Measurements from ENCODE around the gene C1orf174.

C1orf174 gene

DNA sequence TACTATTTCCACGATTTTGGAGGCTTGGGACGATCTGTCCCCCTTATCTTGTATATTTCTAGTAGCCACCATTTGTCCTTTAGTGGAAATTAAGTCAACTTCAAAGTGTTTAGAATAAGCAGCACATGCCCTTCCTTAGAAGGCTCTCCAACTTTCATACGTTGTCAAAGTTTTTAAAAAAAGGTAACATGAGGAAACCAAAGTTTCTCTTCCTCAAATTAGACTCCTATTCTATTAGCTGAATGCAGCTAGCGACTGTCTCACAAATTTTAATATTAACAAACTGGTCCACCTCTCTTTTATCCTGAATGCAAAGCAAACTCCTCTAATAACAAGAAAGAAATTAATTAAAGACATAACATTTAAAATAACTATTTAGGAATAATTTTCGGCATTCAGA is 6.9 kb downstream of the C1orf174 start:
- TF ChIP-seq TEAD4 (IDR thresholded peaks at IDR 0.05) (no peak), CREB1 (IDR thresholded peaks at IDR 0.05; ENCODE audit: low read depth) (no peak), TAF1 (IDR thresholded peaks at IDR 0.05; ENCODE audit: low read depth) (no peak), CEBPB (IDR thresholded peaks at IDR 0.05) (no peak), RAD21 (IDR thresholded peaks at IDR 0.05; ENCODE audit: low read depth) (no peak), EP300 (IDR thresholded peaks at IDR 0.05; ENCODE audit: borderline replicate concordance) (no peak), TCF12 (IDR thresholded peaks at IDR 0.05; ENCODE audit: low read depth) (no peak), ZBTB7A (IDR thresholded peaks at IDR 0.05; ENCODE audit: low read depth) (no peak), FOXM1 (IDR thresholded peaks at IDR 0.05; ENCODE audit: borderline replicate concordance, low read depth) (no peak), NFIC (IDR thresholded peaks at IDR 0.05) (no peak), REST (IDR thresholded peaks at IDR 0.05; ENCODE audit: low read depth) (no peak), EGR1 (IDR thresholded peaks at IDR 0.05) (no peak), YY1 (IDR thresholded peaks at IDR 0.05; ENCODE audit: low read depth) (no peak)
- TF ChIP-seq, protein P1, sequence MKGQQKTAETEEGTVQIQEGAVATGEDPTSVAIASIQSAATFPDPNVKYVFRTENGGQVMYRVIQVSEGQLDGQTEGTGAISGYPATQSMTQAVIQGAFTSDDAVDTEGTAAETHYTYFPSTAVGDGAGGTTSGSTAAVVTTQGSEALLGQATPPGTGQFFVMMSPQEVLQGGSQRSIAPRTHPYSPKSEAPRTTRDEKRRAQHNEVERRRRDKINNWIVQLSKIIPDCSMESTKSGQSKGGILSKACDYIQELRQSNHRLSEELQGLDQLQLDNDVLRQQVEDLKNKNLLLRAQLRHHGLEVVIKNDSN (IDR thresholded peaks at IDR 0.05) = no peak
- TF ChIP-seq, protein P2, sequence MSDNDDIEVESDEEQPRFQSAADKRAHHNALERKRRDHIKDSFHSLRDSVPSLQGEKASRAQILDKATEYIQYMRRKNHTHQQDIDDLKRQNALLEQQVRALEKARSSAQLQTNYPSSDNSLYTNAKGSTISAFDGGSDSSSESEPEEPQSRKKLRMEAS (IDR thresholded peaks at IDR 0.05) = no peak

- TF ChIP-seq, protein P1 (IDR thresholded peaks at IDR 0.05) = no peak
- TF ChIP-seq REST (IDR thresholded peaks at IDR 0.05; ENCODE audit: low read depth) (no peak), YY1 (IDR thresholded peaks at IDR 0.05; ENCODE audit: low read depth) (no peak), EGR1 (IDR thresholded peaks at IDR 0.05) (no peak), ZBTB7A (IDR thresholded peaks at IDR 0.05; ENCODE audit: low read depth) (no peak), RAD21 (IDR thresholded peaks at IDR 0.05; ENCODE audit: low read depth) (no peak)
- TF ChIP-seq, protein P2 (IDR thresholded peaks at IDR 0.05) = no peak
These were observed 7.3 kb downstream of the C1orf174 start for GRCh38 chr1:3892748-3893147.

DNA sequence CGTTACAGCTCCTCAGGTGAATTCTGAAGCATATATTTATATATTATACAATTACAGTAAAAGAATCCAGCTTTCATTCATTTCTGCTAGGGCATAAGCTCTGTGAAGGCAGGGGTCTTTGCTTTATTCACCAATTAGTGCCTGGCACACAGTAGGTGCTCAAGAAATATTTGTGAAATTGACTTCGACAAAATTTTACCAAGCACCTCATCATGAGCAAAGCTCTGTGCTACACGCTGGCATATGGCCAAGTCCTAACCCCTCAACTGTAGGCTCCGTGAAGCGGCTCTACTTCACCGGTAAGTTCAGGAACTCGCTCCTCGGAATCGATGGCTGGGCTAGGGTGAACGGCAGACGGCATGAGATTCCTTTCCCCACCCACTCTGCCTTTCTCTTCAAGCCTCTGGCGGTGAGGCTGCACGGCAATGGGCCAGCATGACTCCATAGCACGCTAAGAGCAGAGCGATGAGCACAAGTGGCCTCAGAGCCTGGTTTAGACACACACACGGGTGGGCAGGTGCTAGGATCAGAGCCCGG is 8.7 kb downstream of the C1orf174 start:
- 0 out of 2 replicates have a peak, but pooled peaks have one; percentile 13 for TF ChIP-seq NFIC (IDR thresholded peaks at IDR 0.05)
- TF ChIP-seq, protein P1 (IDR thresholded peaks at IDR 0.05) = no peak

GRCh38 chr1:3890389-3891328 is 9.4 kb downstream of the C1orf174 start:
- TF ChIP-seq REST (IDR thresholded peaks at IDR 0.05; ENCODE audit: low read depth) (no peak), TAF1 (IDR thresholded peaks at IDR 0.05; ENCODE audit: low read depth) (no peak), RAD21 (IDR thresholded peaks at IDR 0.05; ENCODE audit: low read depth) (no peak), NFIC (IDR thresholded peaks at IDR 0.05) (no peak), CREB1 (IDR thresholded peaks at IDR 0.05; ENCODE audit: low read depth) (no peak), TEAD4 (IDR thresholded peaks at IDR 0.05) (no peak), ZBTB7A (IDR thresholded peaks at IDR 0.05; ENCODE audit: low read depth) (no peak), EP300 (IDR thresholded peaks at IDR 0.05; ENCODE audit: borderline replicate concordance) (no peak), EGR1 (IDR thresholded peaks at IDR 0.05) (no peak), CEBPB (IDR thresholded peaks at IDR 0.05) (no peak), FOXM1 (IDR thresholded peaks at IDR 0.05; ENCODE audit: borderline replicate concordance, low read depth) (no peak), TCF12 (IDR thresholded peaks at IDR 0.05; ENCODE audit: low read depth) (no peak), YY1 (IDR thresholded peaks at IDR 0.05; ENCODE audit: low read depth) (no peak)
- TF ChIP-seq, protein P2 (IDR thresholded peaks at IDR 0.05) = no peak
- TF ChIP-seq, protein P1 (IDR thresholded peaks at IDR 0.05) = no peak
